ENCODE results near the gene DPF3.

GRCh38 chr14:72879431-72879830 is 14.5 kb downstream of the DPF3 start:
- no peak for TF ChIP-seq CTCF (IDR thresholded peaks at IDR 0.05)
- TF ChIP-seq POLR2A (IDR thresholded peaks at IDR 0.05): no peak

All from prostate gland (tissue), 2 donors.